HG03565 (cell line): ENCODE measurements around the gene DZIP1.

Experiments
- ATAC-seq: cut with Tn5 transposase; IDR thresholded peaks from one replicate; pipeline ENCODE4 v1.9.1; 2021; ENCODE audit warnings: mild to moderate bottlenecking, moderate library complexity; ENCODE audit not compliant: unreplicated experiment

Gene DZIP1

DNA sequence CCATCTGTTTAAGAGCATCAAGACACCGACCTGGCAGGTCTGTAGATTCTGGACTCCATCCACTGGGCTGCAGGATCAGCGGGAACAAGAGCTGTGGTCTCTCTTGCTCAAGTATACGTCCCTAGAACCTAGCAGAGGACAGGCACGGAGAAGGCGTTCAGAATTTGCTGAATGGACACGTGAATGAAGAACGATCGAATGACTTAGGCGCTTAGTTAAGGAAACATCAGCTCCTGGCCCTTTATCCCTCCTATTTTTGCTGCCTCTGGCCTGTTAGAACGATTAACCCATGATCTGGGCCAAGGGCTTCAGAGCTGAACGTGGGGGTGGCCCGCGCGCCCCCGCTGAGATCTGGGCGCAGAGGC, 953 bp downstream of the DZIP1 start:
- no peak for ATAC-seq

GRCh38 chr13:95642999-95643398, 1.5 kb downstream of the DZIP1 start:
- no peak for ATAC-seq

GRCh38 chr13:95642028-95642621, 2.4 kb downstream of the DZIP1 start:
- ATAC-seq: no peak

DNA sequence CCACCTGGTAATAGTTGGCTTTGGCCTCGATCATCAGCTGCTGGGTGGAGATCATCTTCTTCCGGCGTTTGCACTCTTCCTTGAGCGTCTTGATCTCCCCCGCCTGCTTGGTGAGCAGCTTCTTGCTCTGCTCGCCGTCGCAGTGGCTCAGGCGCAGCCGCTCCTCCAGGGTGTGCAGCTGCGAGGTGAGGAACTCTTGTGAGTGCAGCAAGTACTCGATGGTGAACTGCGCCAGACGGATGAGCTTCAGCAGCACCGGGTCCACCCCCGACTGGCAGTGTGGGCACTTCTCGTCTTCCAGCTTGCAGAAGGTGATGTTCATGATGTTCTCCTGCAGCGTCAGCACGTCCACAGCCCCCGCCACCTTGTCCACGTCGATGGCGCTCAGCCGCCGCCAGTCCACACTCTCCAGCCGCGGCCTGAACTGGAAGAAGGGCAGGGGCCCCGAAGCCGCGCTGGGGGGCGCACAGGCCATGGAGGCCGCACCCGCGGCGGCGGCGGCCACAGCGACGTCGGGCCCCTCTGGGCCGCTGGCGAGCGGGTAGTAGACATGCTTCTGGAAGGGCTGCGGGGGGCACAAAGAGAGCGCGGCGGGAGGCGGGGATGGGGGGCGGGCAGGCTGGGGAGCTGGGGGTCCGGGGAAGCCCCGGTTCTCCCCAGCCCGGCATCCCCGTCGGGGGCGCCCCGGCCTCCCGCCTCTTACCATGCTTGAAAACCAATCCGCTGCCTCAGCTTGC, 3.0 kb downstream of the DZIP1 start:
- ATAC-seq: no peak

DNA sequence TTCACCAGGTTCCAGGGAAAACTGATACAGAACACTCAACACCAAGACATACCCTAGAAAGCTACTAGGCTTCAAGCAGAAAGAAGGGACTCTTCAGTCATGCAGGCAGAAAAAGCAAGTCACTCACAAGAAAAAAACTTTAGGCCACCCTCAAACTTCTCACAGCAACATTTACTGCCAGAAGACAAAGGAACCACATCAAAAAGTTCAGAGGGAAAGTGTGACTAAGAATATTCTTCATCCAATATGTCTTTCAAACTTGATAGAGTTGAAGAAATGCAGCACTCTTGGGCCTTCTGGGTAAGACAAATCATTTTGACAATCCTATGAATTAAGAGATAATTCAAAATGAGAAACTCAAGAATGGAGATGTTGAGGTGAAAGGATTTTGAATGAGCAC, 7.7 kb downstream of the DZIP1 start:
- no peak for ATAC-seq

DNA sequence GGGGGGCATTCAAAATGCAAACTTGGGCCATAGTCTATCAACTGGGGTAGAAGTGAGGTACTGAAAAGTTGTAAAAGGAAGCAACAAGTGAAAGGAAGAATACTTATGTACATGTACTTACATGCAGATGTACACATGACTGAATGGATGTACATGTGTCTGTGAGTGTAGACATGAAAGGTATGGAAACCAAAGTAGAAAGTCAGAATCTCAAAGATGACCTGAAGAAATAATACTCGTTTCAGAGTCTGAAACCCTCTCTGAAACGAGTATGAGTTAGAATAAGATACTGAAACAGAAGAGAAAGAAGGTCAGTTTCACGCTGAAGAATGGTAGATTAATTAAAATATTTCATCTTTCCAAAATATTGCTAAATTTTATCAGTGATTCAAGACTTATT, 13.9 kb downstream of the DZIP1 start:
- ATAC-seq: no peak

GRCh38 chr13:95629071-95629470, 15.4 kb downstream of the DZIP1 start:
- no peak for ATAC-seq

DNA sequence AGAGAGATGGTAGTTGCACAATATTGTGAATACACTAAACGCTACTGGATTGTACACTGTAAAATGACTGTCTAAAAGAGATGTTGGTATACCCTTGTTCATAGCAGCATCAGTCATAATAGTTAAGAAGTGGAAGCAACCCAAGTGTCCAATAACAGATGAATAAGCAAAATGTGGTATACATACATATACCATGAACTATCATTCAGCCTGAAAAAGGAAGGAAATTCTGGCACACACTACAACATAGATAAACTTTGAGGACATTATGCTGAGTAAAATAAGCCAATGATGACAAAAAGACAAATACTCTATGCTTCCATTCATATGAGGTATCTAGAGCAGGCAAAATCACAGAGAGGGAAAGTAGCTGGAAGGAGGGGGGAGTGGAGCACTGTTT, 16.0 kb downstream of the DZIP1 start:
- no peak for ATAC-seq

DNA sequence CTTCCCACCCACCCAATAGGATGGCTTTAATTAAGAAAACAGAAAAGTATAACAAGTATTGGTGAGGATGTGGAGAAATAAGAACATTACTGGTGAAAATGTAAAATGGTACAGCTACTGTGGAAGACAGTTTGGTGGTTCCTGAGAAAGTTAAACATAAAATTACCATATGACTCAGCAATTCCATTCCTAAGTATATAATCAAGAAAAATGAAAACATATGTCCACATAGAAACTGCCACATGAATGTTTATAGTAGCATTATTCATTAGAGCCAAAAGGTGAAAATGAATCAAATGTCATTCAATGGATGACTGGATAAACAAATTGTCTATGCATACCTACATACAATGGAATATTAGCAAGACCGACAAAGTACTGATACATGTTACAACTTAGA, 16.9 kb downstream of the DZIP1 start:
- no peak for ATAC-seq

- no peak for ATAC-seq
Observed at GRCh38 chr13:95626768-95627167, 17.7 kb downstream of the DZIP1 start.

DNA sequence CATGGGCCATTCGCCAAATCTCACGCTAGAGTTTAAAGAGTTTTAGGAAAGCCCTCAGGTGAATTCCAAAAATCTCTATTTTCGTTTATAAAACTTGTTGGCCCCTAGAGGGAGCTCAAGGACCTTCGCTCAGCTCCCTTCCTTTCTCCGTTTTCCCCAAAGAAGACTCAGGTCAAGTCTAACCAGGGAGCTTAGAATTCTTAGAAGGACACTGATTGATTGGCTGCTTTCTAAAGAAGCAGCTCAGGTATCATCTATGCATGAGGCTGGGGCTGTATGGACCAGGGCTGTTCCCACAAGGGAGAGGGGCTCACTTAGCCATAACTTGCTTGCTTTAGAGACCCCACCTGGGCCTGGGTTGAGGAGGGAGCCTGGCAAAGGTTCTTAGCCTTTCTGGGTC, 20.5 kb downstream of the DZIP1 start:
- peak; percentile 56 for ATAC-seq

DNA sequence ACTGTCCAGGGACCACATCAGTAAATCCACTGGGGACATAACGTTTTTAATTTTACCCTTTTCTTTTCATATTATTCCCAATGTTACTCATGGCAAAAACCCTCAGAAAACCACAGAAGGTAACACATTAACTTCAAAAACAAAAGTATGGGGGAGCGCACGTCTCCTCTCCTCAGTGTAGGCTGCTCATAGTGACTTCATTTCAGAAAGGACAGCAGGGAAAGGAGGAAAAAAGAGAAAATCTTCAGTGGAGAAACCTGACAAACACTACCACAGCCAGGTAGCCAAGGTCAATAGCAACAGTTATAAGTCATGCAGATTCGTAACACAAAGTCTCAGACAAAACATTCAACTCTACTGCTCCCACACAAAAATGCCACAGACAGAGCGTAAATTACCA, 21.4 kb downstream of the DZIP1 start:
- no peak for ATAC-seq

DNA sequence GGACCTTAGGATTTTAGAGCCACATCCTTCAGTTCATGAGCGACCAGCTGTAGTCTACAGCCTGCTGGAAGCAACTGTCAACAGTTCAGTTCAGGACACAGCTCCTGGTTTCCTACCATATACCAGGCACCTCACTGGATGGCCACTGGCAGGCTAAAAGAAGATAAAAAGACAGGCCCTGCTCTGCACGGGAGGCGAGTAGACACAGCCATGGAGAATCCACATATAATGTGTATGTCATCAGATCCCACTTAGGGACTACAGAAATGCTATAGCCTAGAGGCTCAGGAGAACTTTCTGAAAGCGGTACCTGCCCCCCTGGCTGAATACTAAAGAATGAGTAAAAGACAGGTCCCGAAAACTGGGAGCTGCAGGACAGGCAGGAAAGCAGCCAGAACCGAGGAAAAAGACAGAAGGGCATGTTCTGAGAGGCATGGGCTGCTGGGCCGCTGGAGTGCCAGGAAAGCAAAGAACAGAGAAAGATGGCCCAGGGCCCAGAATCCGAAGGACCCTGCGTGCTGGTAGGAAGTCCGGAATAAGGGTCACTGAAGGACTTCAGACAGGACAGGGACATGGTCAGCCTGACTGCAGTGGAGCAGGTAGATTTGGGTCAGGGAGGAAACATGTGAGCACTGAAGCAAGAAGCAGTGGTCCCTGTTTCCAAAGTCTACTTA, 23.5 kb downstream of the DZIP1 start:
- no peak for ATAC-seq

DNA sequence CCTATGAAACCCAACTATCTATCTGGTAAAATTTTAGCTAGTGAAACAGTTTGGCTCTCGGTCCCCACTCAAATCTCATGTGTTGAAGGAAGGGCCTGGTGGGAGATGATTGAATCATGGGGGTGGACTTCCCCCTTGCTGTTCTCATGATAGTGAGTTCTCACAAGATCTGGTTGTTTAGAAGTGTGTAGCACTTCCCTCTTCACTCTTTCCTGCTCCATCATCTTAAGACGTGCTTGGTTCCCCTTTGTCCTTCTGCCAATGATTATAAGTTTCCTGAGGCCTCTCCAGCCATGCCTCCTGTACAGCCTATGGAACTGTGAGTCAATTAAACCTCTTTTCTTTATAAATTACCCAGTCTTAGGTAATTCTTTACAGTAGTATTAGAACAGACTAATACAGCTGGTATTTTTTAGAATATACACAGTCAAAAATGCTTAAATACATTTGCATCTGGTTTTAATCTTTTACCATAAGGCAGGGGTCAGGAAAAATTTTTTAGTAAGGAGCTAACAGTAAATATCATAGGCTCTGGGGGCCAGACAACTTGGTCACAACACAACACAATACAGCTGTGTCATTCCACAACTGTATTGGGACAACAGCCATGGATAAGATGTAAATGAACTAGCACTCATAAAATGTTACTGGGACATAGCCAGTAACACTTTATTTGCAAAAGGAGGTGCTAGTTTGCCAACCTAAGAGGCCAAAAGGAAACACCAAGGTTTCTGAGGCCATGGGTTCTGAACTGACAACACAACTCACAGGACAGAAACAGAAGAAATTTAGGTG, 24.3 kb downstream of the DZIP1 start:
- no peak for ATAC-seq

DNA sequence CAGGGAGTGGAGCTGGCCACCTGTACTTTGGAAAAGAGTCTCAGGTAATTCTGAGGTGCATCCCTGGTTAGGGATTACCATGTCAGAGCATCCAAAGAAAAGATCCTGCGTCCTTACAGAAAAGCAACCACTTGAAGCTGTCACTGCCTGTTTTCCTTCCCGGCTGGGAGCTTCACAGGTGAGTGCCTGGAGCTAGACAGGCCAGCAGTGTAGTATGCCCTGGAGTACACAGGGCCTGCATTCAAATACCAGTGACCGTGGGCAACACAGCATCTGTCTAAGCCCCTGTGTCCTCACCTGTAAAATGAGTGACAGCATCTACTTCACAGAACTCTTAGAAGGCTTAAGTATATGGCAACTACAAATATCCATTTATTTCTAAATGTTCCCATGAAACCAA, 29.0 kb downstream of the DZIP1 start:
- ATAC-seq: no peak

- ATAC-seq: no peak
Observed at GRCh38 chr13:95614641-95615245, 29.8 kb downstream of the DZIP1 start.

- ATAC-seq: no peak
Observed at GRCh38 chr13:95608640-95609323, 35.7 kb downstream of the DZIP1 start.

DNA sequence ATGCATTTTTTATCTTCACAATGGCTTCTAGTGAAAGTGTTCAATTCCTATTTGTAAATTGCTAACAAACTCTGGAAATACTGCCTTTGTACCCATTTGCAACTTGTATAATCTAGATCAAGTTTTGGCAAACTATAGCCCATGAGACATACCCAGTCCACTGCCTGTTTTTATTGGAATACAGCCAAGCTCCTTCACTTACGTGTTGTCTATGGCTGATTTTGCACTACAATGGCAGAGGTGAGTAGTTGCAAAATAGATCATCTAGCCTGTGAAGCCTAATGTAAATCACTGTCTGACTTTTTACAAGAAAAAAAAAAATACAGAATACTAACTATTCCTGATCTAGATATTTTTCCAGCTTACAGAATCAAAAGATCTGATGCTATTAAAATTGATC, 37.1 kb downstream of the DZIP1 start:
- no peak for ATAC-seq

GRCh38 chr13:95605448-95606125, 38.9 kb downstream of the DZIP1 start:
- no peak for ATAC-seq

GRCh38 chr13:95604556-95604915, 40.0 kb downstream of the DZIP1 start:
- no peak for ATAC-seq
